CD4-positive, alpha-beta T cell treated with Interleukin-4 for 1 hour (primary cell): ENCODE data around the gene PHPT1.
"Not testable (repeated sequence)": the region's sequence is repeated elsewhere in the genome, so short reads cannot be mapped to it uniquely, and the experiment has no call there.

Experiments
- DNase-seq, 2 donors: peaks; one replicate each; pipeline ENCODE4 v3.0.0-alpha.2; 2020 to 2022

Gene PHPT1

GRCh38 chr9:136837856-136838277 lies 11.3 kb upstream of the PHPT1 start:
- DNase-seq, result not testable (repeated sequence)

- DNase-seq, result no peak
These were observed 10.6 kb upstream of the PHPT1 start for GRCh38 chr9:136838314-136839228.

DNA sequence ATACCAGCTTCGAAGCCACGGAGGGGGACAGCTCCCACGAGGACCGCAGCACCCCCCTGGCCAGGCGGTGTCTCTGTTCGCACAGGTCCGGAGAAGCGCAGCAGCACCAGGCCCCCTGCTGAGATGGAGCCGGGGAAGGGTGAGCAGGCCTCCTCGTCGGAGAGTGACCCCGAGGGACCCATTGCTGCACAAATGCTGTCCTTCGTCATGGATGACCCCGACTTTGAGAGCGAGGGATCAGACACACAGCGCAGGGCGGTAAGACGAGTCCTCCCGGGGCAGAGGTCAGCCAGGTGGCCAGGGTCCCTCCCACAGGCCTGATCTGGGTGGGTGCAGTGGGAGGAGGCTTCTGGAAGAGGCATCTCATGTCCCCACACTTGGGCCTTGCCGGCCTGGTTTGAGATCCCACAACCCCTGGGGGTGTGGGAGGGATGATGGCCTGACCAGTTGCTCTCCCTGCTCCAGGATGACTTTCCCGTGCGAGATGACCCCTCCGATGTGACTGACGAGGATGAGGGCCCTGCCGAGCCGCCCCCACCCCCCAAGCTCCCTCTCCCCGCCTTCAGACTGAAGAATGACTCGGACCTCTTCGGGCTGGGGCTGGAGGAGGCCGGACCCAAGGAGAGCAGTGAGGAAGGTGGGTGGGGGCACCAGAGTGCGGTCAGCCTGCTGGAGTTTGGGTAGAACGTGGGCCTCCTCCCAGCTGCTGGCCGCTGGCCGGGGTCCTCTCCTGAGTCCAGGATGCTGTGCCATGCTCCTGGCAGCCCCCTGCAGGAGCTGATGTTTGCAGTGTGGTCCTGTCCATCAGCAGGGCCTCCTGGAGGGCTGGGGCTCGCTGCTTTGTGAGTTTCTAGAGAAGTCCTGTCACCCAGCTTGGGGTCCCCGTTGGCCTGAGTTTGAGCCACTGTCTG lies 9.7 kb upstream of the PHPT1 start:
- DNase-seq, result no peak

DNA sequence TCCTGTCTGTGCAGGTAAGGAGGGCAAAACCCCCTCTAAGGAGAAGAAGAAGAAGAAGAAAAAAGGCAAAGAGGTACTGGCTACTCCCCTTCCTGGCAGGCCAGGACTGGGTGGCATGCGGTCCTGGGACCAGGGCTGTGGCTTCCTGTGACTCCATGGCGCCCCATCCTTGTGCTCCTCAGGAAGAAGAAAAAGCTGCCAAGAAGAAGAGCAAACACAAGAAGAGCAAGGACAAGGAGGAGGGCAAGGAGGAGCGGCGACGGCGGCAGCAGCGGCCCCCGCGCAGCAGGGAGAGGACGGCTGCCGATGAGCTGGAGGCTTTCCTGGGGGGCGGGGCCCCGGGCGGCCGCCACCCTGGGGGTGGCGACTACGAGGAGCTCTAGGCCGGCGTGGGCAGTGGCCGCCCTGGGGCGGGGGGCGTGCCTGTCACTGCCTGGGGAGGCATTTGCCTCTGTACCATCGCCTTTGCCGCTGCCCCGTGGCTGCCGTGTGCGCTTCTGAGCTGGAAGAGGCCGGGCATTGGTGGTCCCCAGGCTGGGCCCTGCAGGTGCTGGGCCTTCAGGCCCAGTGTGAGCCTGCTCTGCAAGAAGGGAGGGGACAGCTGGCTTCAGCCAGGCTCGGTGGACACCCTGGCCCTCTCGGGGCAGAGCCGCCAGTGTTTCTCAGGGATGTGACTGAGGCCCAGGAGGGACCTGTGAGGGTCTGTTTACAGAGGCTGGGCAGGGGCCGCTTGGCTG lies 8.9 kb upstream of the PHPT1 start:
- no peak for DNase-seq

DNA sequence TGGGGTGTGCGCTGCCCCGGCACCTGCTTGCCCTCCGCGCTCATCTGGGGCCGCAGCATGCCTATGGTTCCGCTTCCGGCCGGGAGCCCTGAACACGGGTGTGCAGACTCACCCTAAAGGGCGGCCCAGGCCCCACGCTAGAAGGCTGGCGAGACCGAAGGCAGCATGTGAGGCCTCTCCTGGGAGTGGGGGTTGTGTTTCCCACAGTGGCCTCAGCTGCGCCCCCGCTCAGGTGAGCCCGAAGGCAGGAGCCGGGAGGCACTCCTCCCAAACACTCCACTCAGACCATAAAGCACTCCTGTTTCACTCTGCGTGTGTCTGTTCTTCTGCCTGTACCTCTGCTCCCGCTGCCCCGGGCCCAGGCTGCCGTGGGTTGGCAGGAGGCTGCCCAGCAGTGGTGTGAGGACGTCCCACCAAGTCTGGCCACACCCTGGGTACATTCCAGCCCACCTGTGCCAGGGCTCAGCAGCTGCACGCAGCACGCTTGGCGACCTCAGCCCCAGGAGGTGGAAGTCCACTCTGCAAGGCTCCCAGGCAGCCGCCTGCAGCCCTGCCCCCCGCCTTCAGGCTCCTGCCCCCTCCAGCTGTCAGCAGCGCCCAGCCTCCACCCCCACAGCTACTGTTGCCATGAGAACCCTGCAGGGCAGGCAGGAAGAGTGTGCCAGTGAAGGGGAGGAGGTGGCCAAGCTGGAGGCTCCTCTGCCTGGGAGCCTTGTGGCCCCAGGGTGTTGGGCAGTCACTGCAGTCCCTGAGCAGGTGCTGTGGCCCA lies 8.1 kb upstream of the PHPT1 start:
- no peak for DNase-seq

GRCh38 chr9:136841646-136842379 lies 7.4 kb upstream of the PHPT1 start:
- DNase-seq, result not testable (repeated sequence)

GRCh38 chr9:136842380-136842948 lies 6.7 kb upstream of the PHPT1 start, which contains the start of gene AJM1:
Gene AJM1 (plus strand): TSS chr9:136842478. CDS start chr9:136844415, 1,937 bp downstream.
- peak; percentile 81 to 84 for DNase-seq

- DNase-seq, result not testable (repeated sequence)
These were observed 5.9 kb upstream of the PHPT1 start for GRCh38 chr9:136843159-136843800.

DNA sequence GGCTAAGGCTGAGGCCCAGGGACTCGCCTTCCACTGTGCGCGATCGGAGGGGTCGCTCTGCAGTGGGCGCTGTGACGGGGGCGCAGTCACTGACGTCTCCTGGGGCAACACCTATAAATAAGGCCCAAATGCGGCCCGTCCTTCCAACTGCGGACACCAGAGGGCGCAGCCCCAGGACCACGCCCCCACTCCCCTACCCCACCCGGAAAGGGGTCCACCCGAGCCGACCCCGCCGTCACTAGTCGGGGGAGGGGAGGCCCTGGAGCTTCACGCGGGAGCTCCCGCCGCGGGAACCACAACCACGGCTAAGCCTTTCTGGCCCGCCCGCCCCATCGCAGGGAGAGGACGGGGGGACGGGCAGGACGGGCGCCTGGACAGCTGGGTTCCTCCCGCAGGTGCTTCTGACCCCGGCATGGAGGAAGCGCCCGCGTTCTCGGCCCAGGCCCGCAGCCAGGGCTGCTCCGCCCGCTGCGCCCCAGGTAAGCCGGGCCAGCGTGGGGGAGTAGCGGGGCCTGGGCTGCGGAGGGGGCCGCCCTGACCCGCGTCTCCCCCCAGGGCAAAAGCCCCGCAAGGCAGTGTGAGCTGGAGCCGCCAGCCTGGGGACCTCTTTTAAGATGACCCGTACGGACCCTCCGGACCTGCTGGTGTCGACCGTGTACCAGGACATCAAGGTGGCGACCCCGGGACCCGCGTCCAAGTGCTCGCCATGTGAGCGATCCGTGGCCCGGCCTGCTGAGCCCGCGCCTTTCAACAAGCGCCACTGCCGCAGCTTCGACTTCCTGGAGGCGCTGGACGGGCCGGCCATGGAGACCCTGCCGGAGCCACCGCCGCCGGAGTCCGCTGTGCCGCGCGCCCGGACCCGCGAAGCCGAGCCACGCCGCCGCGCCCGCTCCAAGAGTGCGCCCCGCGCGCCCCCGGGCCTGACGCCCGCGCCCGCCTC lies 5.1 kb upstream of the PHPT1 start:
- DNase-seq, result peak; percentile 58 to 66

DNA sequence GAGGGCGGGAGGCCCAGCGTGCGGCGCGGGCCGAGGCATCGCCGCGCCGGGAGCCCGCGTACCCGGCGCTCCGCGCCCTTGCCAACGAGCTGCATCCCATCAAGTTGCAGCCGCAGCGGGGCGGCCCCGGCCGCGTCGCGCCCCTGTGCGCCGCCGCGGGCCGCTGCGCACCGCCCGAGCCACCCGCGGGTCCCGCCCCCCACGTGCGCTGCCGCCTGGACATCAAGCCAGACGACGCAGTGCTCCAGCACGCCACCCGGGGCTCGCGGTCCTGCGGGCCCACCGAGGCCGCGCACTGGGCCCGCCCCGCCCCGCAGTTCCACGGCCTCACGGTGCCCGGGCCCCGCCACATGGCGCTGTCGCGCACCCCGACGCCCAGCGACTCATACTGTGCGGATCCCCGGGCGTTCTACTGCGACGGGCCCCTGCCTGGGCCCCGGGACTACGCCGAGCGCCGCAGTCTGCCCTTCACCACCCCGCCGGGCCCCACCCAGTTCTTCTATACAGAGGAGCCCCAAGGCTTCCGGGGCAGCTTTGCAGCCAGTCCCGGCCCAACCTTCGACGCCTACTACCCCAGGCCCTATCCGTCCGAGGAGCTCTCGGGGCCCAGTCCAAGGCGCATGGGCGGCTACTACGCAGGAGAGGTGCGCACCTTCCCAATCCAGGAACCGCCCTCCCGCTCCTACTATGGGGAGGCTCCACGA lies 4.3 kb upstream of the PHPT1 start:
- peak in 1 of 2 donors; percentile 29 for DNase-seq

GRCh38 chr9:136845465-136846260 lies 3.5 kb upstream of the PHPT1 start:
- no peak for DNase-seq

GRCh38 chr9:136846376-136847087 lies 2.7 kb upstream of the PHPT1 start:
- no peak for DNase-seq

- no peak for DNase-seq
These were observed 2.0 kb upstream of the PHPT1 start for GRCh38 chr9:136847088-136847825.

GRCh38 chr9:136847826-136848392 lies 1.3 kb upstream of the PHPT1 start:
- DNase-seq, result peak; percentile 70 to 76

GRCh38 chr9:136848393-136849037 lies 694 bp upstream of the PHPT1 start:
- DNase-seq, result peak in 1 of 2 donors; percentile 36
